ENCODE data around the gene NLRX1. TPM values are rescaled to one million over a fixed set of nuclear protein-coding genes. Genes with fewer than 3 reads are reported as not detected.
A peak's percentile ranks its signal among the peaks of the same experiment; 100 is the strongest.

NLRX1 gene
- total and polyA plus RNA-seq, 2 donors (not counting 3 experiments of a cell fraction or from before 2014, with no cell fraction given): 15.1 to 15.5 TPM

GRCh38 chr11:119147604-119148333 lies 20.8 kb upstream of the NLRX1 start:
- Histone ChIP-seq H3K36me3 (ENCODE audit: control insufficient read depth in 2 of 2, extremely low read depth in 1 of 2, insufficient read depth in 2 of 2, low read length in 2 of 2) (no peaks in the 10 kb centered on the region), H3K4me1 (ENCODE audit: control insufficient read depth, extremely low read depth, insufficient read depth, low read length) (peaks cover 4% of the 10 kb centered on the region), H2AFZ (ENCODE audit: low read depth, low read length) (no peak overlapping the region), H3K27me3 (ENCODE audit: control insufficient read depth in 2 of 2, insufficient read depth in 2 of 2, low read length in 2 of 2) (peaks cover 2 to 3% of the 10 kb centered on the region in 2 experiments), H3K4me3 (replicated peaks in 1 of 3; ENCODE audit: insufficient read depth in 1 of 3, low read depth in 1 of 3, low read length in 3 of 3) (no peak overlapping the region), H3K9me1 (replicated peaks; ENCODE audit: control insufficient read depth, extremely low read depth, insufficient read depth, low read length) (no peaks in the 10 kb centered on the region), H3K4me2 (ENCODE audit: insufficient read depth, low read length) (no peak overlapping the region), H3K79me2 (ENCODE audit: control insufficient read depth, insufficient read depth, low read length) (no peaks in the 10 kb centered on the region), H3K9ac (replicated peaks; ENCODE audit: extremely low read depth, insufficient read depth, low read length) (no peak overlapping the region), H4K20me1 (replicated peaks; ENCODE audit: control insufficient read depth, extremely low read depth, insufficient read depth, low read length) (no peaks in the 10 kb centered on the region), H3K27ac (ENCODE audit: insufficient read depth, low read depth, low read length) (no peak overlapping the region), H3K9me3 (replicated peaks; ENCODE audit: control insufficient read depth, insufficient read depth, low read length) (no peaks in the 10 kb centered on the region)
- FAIRE-seq (no peak), DNase-seq (ENCODE audit: low read depth, low spot score) (no peak)
- dilution Hi-C loops (cut with MboI; ENCODE audit: extremely low pct_ligation_motif_present, low sequenced_read_pairs): no loop called here
- TF ChIP-seq JUN (IDR thresholded peaks at IDR 0.05; ENCODE audit: borderline replicate concordance, insufficient read depth, insufficient read length, low read depth): no peak
- no peak for TF ChIP-seq FOS (IDR thresholded peaks at IDR 0.05; ENCODE audit: borderline replicate concordance, insufficient read depth, low read length)
- CTCF ChIA-PET: interaction anchor here (1.0 to 2.2 kb wide), 3 partner anchors 45 to 174 kb away, joined by 3 to 10 read pairs (median 3); no protein-coding TSS in a partner anchor
- POLR2A ChIA-PET: no interaction called here
- intact Hi-C loops (cut with micrococcal nuclease): loop anchor here (2.0 kb wide), 1 partner anchor 21 kb away; the partner anchor contains the start of gene NLRX1
- no TSS peak for BruUV-seq (replicated peaks)

DNA sequence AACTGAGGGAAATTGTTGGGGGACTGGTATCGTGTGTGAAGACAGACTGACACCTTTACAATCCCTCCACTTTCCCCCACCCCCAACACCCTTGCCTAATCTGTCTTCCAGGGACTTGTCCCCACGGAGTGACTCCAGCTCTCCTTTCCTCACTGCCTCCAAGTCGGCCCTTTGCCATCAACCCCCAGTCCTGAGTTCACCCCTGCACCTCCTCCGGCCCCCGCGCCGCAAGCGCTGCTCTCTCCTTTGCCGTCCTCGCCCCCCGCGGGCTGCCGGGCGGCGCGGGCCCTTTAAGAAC lies 19.9 kb upstream of the NLRX1 start:
- H3K4me1 ChIP-seq (ENCODE audit: control insufficient read depth, extremely low read depth, insufficient read depth, low read length): peaks cover 4% of the 10 kb centered on the region
- peak overlapping the region; percentile 1 to 48 (median 3) for H3K4me3 ChIP-seq (replicated peaks in 1 of 3; ENCODE audit: insufficient read depth in 1 of 3, low read depth in 1 of 3, low read length in 3 of 3)
- H3K9me1 ChIP-seq (replicated peaks; ENCODE audit: control insufficient read depth, extremely low read depth, insufficient read depth, low read length): no peaks in the 10 kb centered on the region
- POLR2A ChIA-PET: no interaction called here
- peaks cover 2 to 3% of the 10 kb centered on the region in 2 experiments for H3K27me3 ChIP-seq (ENCODE audit: control insufficient read depth in 2 of 2, insufficient read depth in 2 of 2, low read length in 2 of 2)
- dilution Hi-C loops (cut with MboI; ENCODE audit: extremely low pct_ligation_motif_present, low sequenced_read_pairs) (no loop called here), intact Hi-C loops (cut with micrococcal nuclease) (loop anchor here (2.0 kb wide), 1 partner anchor 20 kb away; the partner anchor contains the start of gene NLRX1)
- H3K36me3 ChIP-seq (ENCODE audit: control insufficient read depth in 2 of 2, extremely low read depth in 1 of 2, insufficient read depth in 2 of 2, low read length in 2 of 2): no peaks in the 10 kb centered on the region
- no peak overlapping the region for H3K27ac ChIP-seq (ENCODE audit: insufficient read depth, low read depth, low read length)
- H4K20me1 ChIP-seq (replicated peaks; ENCODE audit: control insufficient read depth, extremely low read depth, insufficient read depth, low read length): no peaks in the 10 kb centered on the region
- peak overlapping the region; percentile 80 for H2AFZ ChIP-seq (ENCODE audit: low read depth, low read length)
- H3K79me2 ChIP-seq (ENCODE audit: control insufficient read depth, insufficient read depth, low read length): no peaks in the 10 kb centered on the region
- no peaks in the 10 kb centered on the region for H3K9me3 ChIP-seq (replicated peaks; ENCODE audit: control insufficient read depth, insufficient read depth, low read length)
- no peak for FAIRE-seq
- CTCF ChIA-PET: interaction anchor here (0.6 to 2.2 kb wide), 6 partner anchors 9 to 192 kb away, joined by 3 to 10 read pairs (median 4); partner anchors contain the start of gene C1QTNF5
- TF ChIP-seq JUN (IDR thresholded peaks at IDR 0.05; ENCODE audit: borderline replicate concordance, insufficient read depth, insufficient read length, low read depth) (no peak), POLR2AphosphoS5 (IDR thresholded peaks at IDR 0.05; ENCODE audit: insufficient read depth, low read depth, low read length) (no peak), GATA2 (IDR thresholded peaks at IDR 0.05; ENCODE audit: insufficient read depth, insufficient read length, low read depth, low read length) (no peak), MYC (IDR thresholded peaks at IDR 0.05; ENCODE audit: low read depth, low read length) (no peak), MAX (IDR thresholded peaks at IDR 0.05; ENCODE audit: insufficient read depth, insufficient read length) (no peak), EZH2 (IDR thresholded peaks at IDR 0.05; ENCODE audit: borderline replicate concordance, low read depth, low read length, severe bottlenecking) (no peak), CTCF (IDR thresholded peaks at IDR 0.05; ENCODE audit: extremely low read depth in 1 of 2, insufficient read depth in 1 of 2, low read depth in 1 of 2, low read length in 2 of 2) (no peak), POLR2A (IDR thresholded peaks at IDR 0.05; ENCODE audit: low read depth, low read length) (no peak), FOS (IDR thresholded peaks at IDR 0.05; ENCODE audit: borderline replicate concordance, insufficient read depth, low read length) (no peak)
- BruUV-seq (replicated peaks): no TSS peak
- peak overlapping the region; percentile 2 for H3K4me2 ChIP-seq (ENCODE audit: insufficient read depth, low read length)
- DNase-seq (ENCODE audit: low read depth, low spot score): no peak
- H3K9ac ChIP-seq (replicated peaks; ENCODE audit: extremely low read depth, insufficient read depth, low read length): no peak overlapping the region
